AG09309 (cell line): ENCODE measurements around the gene HUNK.
A peak's percentile ranks its signal among the peaks of the same experiment; 100 is the strongest.

Experiments used
- DNase-seq: peaks from one replicate; pipeline ENCODE4 v3.0.0-alpha.2; 2010; ENCODE audit warnings: low read depth
- H3K4me3 ChIP-seq: 2 replicates; pipeline ENCODE4 v1.5.1; 2011; ENCODE audit warnings: mild to moderate bottlenecking, low read depth, low read length, moderate library complexity; ENCODE audit not compliant: control insufficient read depth
- TF ChIP-seq, protein P1 (sequence below): IDR thresholded peaks from 2 replicates; pipeline ENCODE4 v1.5.1; 2011; ENCODE audit warnings: mild to moderate bottlenecking, low read depth, low read length, inconsistent platforms; ENCODE audit not compliant: insufficient read depth, control insufficient read depth; ENCODE audit errors: missing control alignments

Gene HUNK

GRCh38 chr21:31872452-31873274 lies at the start of gene HUNK:
HUNK (plus strand) TSS chr21:31873020; CDS start chr21:31873675, 655 bp downstream.
- TF ChIP-seq, protein P1, sequence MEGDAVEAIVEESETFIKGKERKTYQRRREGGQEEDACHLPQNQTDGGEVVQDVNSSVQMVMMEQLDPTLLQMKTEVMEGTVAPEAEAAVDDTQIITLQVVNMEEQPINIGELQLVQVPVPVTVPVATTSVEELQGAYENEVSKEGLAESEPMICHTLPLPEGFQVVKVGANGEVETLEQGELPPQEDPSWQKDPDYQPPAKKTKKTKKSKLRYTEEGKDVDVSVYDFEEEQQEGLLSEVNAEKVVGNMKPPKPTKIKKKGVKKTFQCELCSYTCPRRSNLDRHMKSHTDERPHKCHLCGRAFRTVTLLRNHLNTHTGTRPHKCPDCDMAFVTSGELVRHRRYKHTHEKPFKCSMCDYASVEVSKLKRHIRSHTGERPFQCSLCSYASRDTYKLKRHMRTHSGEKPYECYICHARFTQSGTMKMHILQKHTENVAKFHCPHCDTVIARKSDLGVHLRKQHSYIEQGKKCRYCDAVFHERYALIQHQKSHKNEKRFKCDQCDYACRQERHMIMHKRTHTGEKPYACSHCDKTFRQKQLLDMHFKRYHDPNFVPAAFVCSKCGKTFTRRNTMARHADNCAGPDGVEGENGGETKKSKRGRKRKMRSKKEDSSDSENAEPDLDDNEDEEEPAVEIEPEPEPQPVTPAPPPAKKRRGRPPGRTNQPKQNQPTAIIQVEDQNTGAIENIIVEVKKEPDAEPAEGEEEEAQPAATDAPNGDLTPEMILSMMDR = no peak
- H3K4me3 ChIP-seq = peak within 1 kb of the TSS; percentile 52
- no peak for DNase-seq

- TF ChIP-seq, protein P1 = no peak
- H3K4me3 ChIP-seq = no peak overlapping the region
- DNase-seq = no peak
These were observed 42.9 kb upstream of the HUNK start for GRCh38 chr21:31829736-31830472.

DNA sequence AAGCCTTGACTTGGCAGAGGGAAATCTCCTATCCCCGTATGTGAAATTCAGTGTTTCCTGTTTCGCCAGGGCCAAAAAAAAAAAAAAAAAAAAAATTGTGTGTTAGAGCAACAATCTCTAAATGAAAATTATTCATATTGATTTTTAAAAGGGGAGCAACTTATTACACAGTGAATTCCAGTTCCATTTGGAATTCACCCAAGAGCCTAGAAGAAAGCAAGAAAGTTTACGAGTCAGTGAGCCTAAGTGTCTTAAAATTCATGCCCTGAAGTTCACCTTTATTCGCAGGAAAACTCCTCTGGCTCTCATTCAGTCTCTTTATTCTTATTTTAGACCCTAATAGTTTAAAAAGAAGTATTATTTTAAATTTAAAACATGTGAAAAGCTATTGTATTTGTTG lies 42.1 kb upstream of the HUNK start:
- DNase-seq = no peak
- H3K4me3 ChIP-seq = no peak overlapping the region
- TF ChIP-seq, protein P1 = no peak

DNA sequence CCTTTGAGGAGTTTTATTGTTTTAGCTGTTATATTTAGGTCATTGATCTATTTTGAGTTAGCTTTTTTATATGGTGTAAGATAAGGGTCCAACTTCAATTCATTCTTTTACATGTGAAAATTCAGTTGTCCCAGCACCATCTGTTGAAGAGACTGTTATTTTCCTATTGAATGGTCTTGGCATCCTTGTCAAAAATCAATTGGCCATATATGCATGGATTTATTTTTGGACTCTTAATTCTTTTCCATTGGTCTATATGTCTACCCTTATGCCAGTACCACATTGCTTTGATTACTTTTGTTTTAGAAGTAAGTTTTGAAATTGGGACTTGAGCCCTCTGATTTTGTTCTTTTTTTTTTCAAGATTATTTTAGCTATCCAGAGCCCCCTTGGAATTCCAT lies 35.8 kb upstream of the HUNK start:
- TF ChIP-seq, protein P1 = no peak
- DNase-seq = no peak
- H3K4me3 ChIP-seq = no peak overlapping the region

GRCh38 chr21:31837618-31838390 lies 35.0 kb upstream of the HUNK start:
- TF ChIP-seq, protein P1 = no peak
- no peak for DNase-seq

GRCh38 chr21:31838586-31839355 lies 34.0 kb upstream of the HUNK start:
- TF ChIP-seq, protein P1 = no peak
- no peak for DNase-seq
- H3K4me3 ChIP-seq = no peak overlapping the region

More at GRCh38 chr21:31837618-31838390, 35.0 kb upstream of the HUNK start:
- no peak overlapping the region for H3K4me3 ChIP-seq
